ENCODE measurements around the gene FER. TPM values are rescaled to one million over a fixed set of nuclear protein-coding genes. Genes with fewer than 3 reads are reported as not detected.

The FER gene
- total RNA-seq, 1 donor: 36.6 TPM

GRCh38 chr5:108801776-108802175, 54.1 kb downstream of the FER start:
- Histone ChIP-seq H3K79me2 (ENCODE audit: insufficient read depth, low read length) (peaks cover 56% of the 10 kb centered on the region), H4K20me1 (ENCODE audit: insufficient read depth, low read length) (no peaks in the 10 kb centered on the region), H3K4me1 (ENCODE audit: insufficient read depth, low read length) (peaks cover 25% of the 10 kb centered on the region), H3K4me3 (ENCODE audit: insufficient read depth, low read length) (peak overlapping the region; percentile 36), H3K9me3 (ENCODE audit: low read depth, low read length) (no peaks in the 10 kb centered on the region), H3K4me2 (ENCODE audit: insufficient read depth, low read length) (peak overlapping the region; percentile 79), H3K36me3 (ENCODE audit: insufficient read depth, low read length) (no peaks in the 10 kb centered on the region), H3K27me3 (ENCODE audit: insufficient read depth, low read length) (no peaks in the 10 kb centered on the region), H3K27ac (ENCODE audit: low read depth, low read length) (peak overlapping the region; percentile 65), H2AFZ (ENCODE audit: low read length) (peak overlapping the region; percentile 32)
- TF ChIP-seq, protein P1, sequence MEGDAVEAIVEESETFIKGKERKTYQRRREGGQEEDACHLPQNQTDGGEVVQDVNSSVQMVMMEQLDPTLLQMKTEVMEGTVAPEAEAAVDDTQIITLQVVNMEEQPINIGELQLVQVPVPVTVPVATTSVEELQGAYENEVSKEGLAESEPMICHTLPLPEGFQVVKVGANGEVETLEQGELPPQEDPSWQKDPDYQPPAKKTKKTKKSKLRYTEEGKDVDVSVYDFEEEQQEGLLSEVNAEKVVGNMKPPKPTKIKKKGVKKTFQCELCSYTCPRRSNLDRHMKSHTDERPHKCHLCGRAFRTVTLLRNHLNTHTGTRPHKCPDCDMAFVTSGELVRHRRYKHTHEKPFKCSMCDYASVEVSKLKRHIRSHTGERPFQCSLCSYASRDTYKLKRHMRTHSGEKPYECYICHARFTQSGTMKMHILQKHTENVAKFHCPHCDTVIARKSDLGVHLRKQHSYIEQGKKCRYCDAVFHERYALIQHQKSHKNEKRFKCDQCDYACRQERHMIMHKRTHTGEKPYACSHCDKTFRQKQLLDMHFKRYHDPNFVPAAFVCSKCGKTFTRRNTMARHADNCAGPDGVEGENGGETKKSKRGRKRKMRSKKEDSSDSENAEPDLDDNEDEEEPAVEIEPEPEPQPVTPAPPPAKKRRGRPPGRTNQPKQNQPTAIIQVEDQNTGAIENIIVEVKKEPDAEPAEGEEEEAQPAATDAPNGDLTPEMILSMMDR (IDR thresholded peaks at IDR 0.05; ENCODE audit: extremely low read depth, low read depth, low read length): no peak
- DNase-seq (ENCODE audit: insufficient read length, low spot score, missing footprints): peak; percentile 56

DNA sequence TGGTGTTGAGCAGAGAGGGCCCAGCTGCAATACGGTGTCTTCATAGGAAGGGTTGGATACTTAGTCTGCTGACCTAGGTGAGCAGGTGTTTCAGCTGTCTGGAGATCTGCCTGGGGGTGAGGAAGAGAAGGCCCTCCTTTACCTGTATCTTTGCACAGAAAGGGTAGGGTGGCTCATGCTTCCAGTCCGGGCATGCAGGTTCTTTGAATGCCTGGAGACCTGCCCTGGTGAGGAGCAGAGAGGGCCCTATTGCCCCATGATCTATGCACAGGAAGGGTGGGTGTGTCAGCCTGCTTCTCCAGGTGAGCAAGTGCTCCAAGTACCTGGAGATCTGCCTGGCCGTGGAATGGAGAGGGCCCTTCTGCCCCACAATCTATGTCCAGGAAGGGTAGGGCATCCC, 63.0 kb downstream of the FER start:
- DNase-seq (ENCODE audit: insufficient read length, low spot score, missing footprints): no peak
- Histone ChIP-seq H3K27ac (ENCODE audit: low read depth, low read length) (no peak overlapping the region), H3K4me3 (ENCODE audit: insufficient read depth, low read length) (no peak overlapping the region), H3K4me2 (ENCODE audit: insufficient read depth, low read length) (no peak overlapping the region), H2AFZ (ENCODE audit: low read length) (no peak overlapping the region), H4K20me1 (ENCODE audit: insufficient read depth, low read length) (peaks cover 3% of the 10 kb centered on the region), H3K4me1 (ENCODE audit: insufficient read depth, low read length) (no peaks in the 10 kb centered on the region), H3K79me2 (ENCODE audit: insufficient read depth, low read length) (peaks cover 62% of the 10 kb centered on the region), H3K36me3 (ENCODE audit: insufficient read depth, low read length) (no peaks in the 10 kb centered on the region), H3K27me3 (ENCODE audit: insufficient read depth, low read length) (no peaks in the 10 kb centered on the region), H3K9me3 (ENCODE audit: low read depth, low read length) (no peaks in the 10 kb centered on the region)
- TF ChIP-seq, protein P1 (IDR thresholded peaks at IDR 0.05; ENCODE audit: extremely low read depth, low read depth, low read length): no peak

- Histone ChIP-seq H3K79me2 (ENCODE audit: insufficient read depth, low read length) (peaks cover 47% of the 10 kb centered on the region), H2AFZ (ENCODE audit: low read length) (no peak overlapping the region)
Observed at GRCh38 chr5:108813673-108814072, 66.0 kb downstream of the FER start.

GRCh38 chr5:108814551-108814950, 66.9 kb downstream of the FER start:
- no peak overlapping the region for H2AFZ ChIP-seq (ENCODE audit: low read length)
- H3K27me3 ChIP-seq (ENCODE audit: insufficient read depth, low read length): no peaks in the 10 kb centered on the region

More at GRCh38 chr5:108813673-108814072, 66.0 kb downstream of the FER start:
- H3K4me2 ChIP-seq (ENCODE audit: insufficient read depth, low read length): no peak overlapping the region
- TF ChIP-seq, protein P1 (IDR thresholded peaks at IDR 0.05; ENCODE audit: extremely low read depth, low read depth, low read length): no peak
- no peaks in the 10 kb centered on the region for H3K9me3 ChIP-seq (ENCODE audit: low read depth, low read length)
- no peak overlapping the region for H3K4me3 ChIP-seq (ENCODE audit: insufficient read depth, low read length)
- no peaks in the 10 kb centered on the region for H3K27me3 ChIP-seq (ENCODE audit: insufficient read depth, low read length)
- peaks cover 3% of the 10 kb centered on the region for H4K20me1 ChIP-seq (ENCODE audit: insufficient read depth, low read length)
- H3K36me3 ChIP-seq (ENCODE audit: insufficient read depth, low read length): no peaks in the 10 kb centered on the region
- DNase-seq (ENCODE audit: insufficient read length, low spot score, missing footprints): no peak
- H3K27ac ChIP-seq (ENCODE audit: low read depth, low read length): no peak overlapping the region
- peaks cover 12% of the 10 kb centered on the region for H3K4me1 ChIP-seq (ENCODE audit: insufficient read depth, low read length)

More at GRCh38 chr5:108814551-108814950, 66.9 kb downstream of the FER start:
- peaks cover 3% of the 10 kb centered on the region for H4K20me1 ChIP-seq (ENCODE audit: insufficient read depth, low read length)
- H3K4me2 ChIP-seq (ENCODE audit: insufficient read depth, low read length): no peak overlapping the region
- no peak overlapping the region for H3K27ac ChIP-seq (ENCODE audit: low read depth, low read length)
- TF ChIP-seq, protein P1 (IDR thresholded peaks at IDR 0.05; ENCODE audit: extremely low read depth, low read depth, low read length): no peak
- peaks cover 39% of the 10 kb centered on the region for H3K79me2 ChIP-seq (ENCODE audit: insufficient read depth, low read length)
- no peak overlapping the region for H3K4me3 ChIP-seq (ENCODE audit: insufficient read depth, low read length)
- H3K9me3 ChIP-seq (ENCODE audit: low read depth, low read length): no peaks in the 10 kb centered on the region
- H3K4me1 ChIP-seq (ENCODE audit: insufficient read depth, low read length): peaks cover 12% of the 10 kb centered on the region
- H3K36me3 ChIP-seq (ENCODE audit: insufficient read depth, low read length): no peaks in the 10 kb centered on the region
- DNase-seq (ENCODE audit: insufficient read length, low spot score, missing footprints): no peak
